Testis (tissue), 3 donors: ENCODE measurements around the gene RIPOR2. TPM values are rescaled to one million over a fixed set of nuclear protein-coding genes. Genes with fewer than 3 reads are reported as not detected.

Experiments used
- DNase-seq: peaks from one replicate; pipeline ENCODE4 v3.0.0-alpha.2; 2019
- H3K27ac ChIP-seq, 2 donors: fragments of 200-600 bp; sonication (generic); one replicate each; pipeline ENCODE4 v1.5.1; 2019
- H3K27me3 ChIP-seq: fragments of 200-600 bp; sonication (generic); one replicate; pipeline ENCODE4 v1.5.1; 2019
- H3K36me3 ChIP-seq: fragments of 200-600 bp; sonication (generic); one replicate; pipeline ENCODE4 v1.5.1; 2017; ENCODE audit warnings: low read depth; ENCODE audit errors: missing control alignments
- H3K4me1 ChIP-seq: fragments of 200-600 bp; sonication (generic); one replicate; pipeline ENCODE4 v1.5.1; 2019
- H3K4me3 ChIP-seq, 2 donors: fragments of 200-600 bp; sonication (generic); one replicate each; pipeline ENCODE4 v1.5.1; 2017 to 2019
- H3K9me3 ChIP-seq: fragments of 200-600 bp; sonication (generic); one replicate; pipeline ENCODE4 v1.5.1; 2017
- CTCF ChIP-seq, 3 experiments: fragments of 450-650 bp in 2 of 3; fragments of 200-600 bp in 1 of 3; sonication (generic) in 1 of 3; IDR thresholded peaks; one replicate each; pipeline ENCODE4 v1.5.1; 2016 to 2019; ENCODE audit warnings: antibody characterized with exemption in 3 of 3, mild to moderate bottlenecking in 2 of 3, moderate library complexity in 1 of 3
- POLR2A ChIP-seq: fragments of 450-650 bp; IDR thresholded peaks from one replicate; pipeline ENCODE4 v1.6.1; 2017; ENCODE audit warnings: antibody characterized with exemption, mild to moderate bottlenecking, moderate library complexity
- WGBS, 2 donors: methylation state at CpG; one replicate each; pipeline ENCODE4 v1.1.5; 2018; 5-methylcytosine and 5-hydroxymethylcytosine counted together
- intact Hi-C: fragments of 100-400 bp; cut with DNase I; formaldehyde crosslinking; loops from one replicate; pipeline ENCODE4 v1.15.1; 2023; ENCODE audit warnings: low total_unique reads
- polyA plus RNA-seq: library from polyadenylated mRNA; stranded (reverse); fragments of 350-450 nt; fragmentation: Illumina TruSeq; extraction: RNeasy Lipid Tissue Mini Kit (QIAGEN cat#74804); gene quantifications from one replicate; pipeline ENCODE4 v1.2.3, GENCODE V29; 2014; ENCODE audit warnings: low read depth, low replicate concordance; ENCODE audit not compliant: insufficient read depth
- total RNA-seq, 2 donors: library from RNA; depleted of rRNA; stranded (reverse); fragments of >200 nt; gene quantifications; one replicate each; pipeline ENCODE4 v1.2.3, GENCODE V29; 2016

RIPOR2 gene
- total and polyA plus RNA-seq, 3 donors from 2014 or later, result 3.7 to 15.1 (median 10.0) TPM

GRCh38 chr6:24911796-24912382 is 23.9 kb downstream of the RIPOR2 start:
- Histone ChIP-seq H3K36me3 (no peaks in the 10 kb centered on the region), H3K4me1 (peaks cover 9% of the 10 kb centered on the region), H3K27me3 (no peaks in the 10 kb centered on the region), H3K9me3 (no peaks in the 10 kb centered on the region), H3K4me3 (no peak overlapping the region), H3K27ac (no peak overlapping the region)
- intact Hi-C loops, result no loop called here
- TF ChIP-seq POLR2A (no peak), CTCF (IDR thresholded peaks at IDR 0.05) (no peak)
- 65 to 69% methylated on average over 6 of the region's 6 CpGs for WGBS, 2 donors
- DNase-seq, result no peak

DNA sequence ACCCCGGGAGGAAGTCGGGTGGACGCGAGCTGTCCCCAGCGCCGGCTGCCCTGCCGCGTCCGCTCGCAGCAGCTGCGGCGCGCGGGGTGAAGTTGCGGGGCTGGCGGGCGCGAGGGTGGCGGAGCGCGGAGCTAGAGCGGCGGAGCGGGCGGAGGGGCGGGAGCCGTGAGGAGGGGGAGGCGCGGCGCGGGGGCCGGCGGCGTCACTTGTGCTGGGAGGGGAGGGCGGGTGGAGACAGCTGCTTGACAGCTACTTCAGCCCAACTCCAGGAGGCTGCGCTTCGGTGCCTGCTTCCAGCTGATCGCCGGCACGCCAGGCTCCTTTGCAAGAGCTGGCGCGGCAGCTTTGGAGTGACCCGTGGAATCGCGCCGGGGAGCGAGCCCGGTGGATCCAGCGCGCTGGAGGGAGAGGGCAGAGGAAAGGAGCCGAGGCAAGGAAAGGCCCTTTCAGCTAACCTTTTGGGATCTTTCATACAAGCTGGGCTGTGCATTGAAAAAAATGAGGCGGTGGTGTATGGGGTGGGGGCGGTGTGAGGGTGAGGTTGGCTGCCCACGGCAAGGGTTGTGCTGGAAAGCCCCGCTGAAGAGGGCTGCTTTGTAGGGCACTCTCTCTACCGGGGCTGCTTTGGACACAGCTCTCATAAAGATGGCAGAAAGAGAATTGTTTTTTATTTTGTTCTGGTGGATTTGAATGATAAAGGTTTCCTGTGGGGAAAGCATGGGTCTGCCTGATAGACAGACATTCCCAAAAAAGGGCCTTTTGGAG is 24.6 kb downstream of the RIPOR2 start:
- peak overlapping the region; percentile 54 to 64 for H3K4me3 ChIP-seq
- H3K36me3 ChIP-seq, result no peaks in the 10 kb centered on the region
- H3K27ac ChIP-seq, result peak overlapping the region in 1 of 2 donors; percentile 36
- no peaks in the 10 kb centered on the region for H3K27me3 ChIP-seq
- peak; percentile 37 for DNase-seq
- intact Hi-C loops, result no loop called here
- TF ChIP-seq CTCF (IDR thresholded peaks at IDR 0.05) (no peak), POLR2A (no peak)
- 0% methylated on average over 27 to 51 of the region's 56 CpGs for WGBS, 2 donors
- H3K4me1 ChIP-seq, result peaks cover 9% of the 10 kb centered on the region
- H3K9me3 ChIP-seq, result no peaks in the 10 kb centered on the region

GRCh38 chr6:24910331-24910960 is 25.3 kb downstream of the RIPOR2 start:
- H3K27me3 ChIP-seq, result no peaks in the 10 kb centered on the region
- H3K27ac ChIP-seq, result peak overlapping the region in 1 of 2 donors; percentile 36
- intact Hi-C loops, result no loop called here
- H3K4me3 ChIP-seq, result peak overlapping the region; percentile 54 to 64
- WGBS, 2 donors, result 6 to 7% methylated on average over 17 to 33 of the region's 33 CpGs
- DNase-seq, result no peak
- H3K4me1 ChIP-seq, result peaks cover 9% of the 10 kb centered on the region
- no peaks in the 10 kb centered on the region for H3K9me3 ChIP-seq
- no peaks in the 10 kb centered on the region for H3K36me3 ChIP-seq
- no peak for TF ChIP-seq CTCF (IDR thresholded peaks at IDR 0.05)
- no peak for TF ChIP-seq POLR2A

DNA sequence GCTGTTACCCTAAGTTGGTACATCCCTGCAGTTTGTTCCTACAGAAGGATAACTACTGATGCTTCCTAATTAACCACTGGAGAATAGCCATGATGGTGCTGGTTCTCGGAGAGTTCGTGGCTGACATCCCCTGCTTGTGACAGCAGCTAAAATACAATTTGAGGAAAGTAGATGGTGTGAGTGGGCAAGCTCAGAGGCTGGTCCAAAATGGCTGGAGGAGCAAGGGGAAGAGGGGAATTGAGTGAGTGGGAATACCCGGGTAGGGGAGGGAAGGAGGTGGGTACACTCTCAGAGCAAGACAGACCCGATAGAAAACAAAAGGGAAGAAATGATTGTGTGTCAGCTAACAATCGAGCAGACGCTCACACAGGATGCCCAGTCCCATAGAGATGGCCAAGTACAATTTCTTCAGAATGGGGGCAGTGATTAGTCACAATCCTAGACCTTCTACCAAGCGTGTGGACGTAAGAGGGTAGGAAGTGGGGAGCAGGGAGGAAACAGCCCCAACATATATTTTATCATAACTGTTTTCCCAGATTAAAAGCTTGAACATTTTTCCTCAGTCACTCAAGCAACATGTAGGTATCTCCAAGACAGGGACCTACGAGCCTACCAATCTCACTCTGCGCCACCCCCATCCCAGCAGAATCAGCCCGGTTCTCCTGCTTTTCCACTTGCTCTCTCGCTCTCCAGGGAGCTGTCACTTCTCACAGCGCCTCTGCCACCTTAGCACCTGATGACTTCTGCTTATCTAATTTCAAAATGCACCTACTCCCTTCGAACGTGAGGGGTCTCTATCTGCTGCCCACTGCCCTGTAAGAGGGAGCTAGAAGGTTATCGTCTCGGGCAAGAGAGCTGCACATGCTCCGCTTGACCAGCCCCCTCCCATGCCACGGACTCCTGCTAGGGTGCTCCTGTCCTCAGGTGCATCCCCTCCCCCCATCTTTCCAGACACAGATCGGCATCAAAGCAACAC is 26.2 kb downstream of the RIPOR2 start:
- Histone ChIP-seq H3K9me3 (no peaks in the 10 kb centered on the region), H3K4me1 (peaks cover 9% of the 10 kb centered on the region), H3K36me3 (no peaks in the 10 kb centered on the region), H3K4me3 (peak overlapping the region in 1 of 2 donors; percentile 64), H3K27me3 (no peaks in the 10 kb centered on the region), H3K27ac (peak overlapping the region in 1 of 2 donors; percentile 15)
- TF ChIP-seq CTCF (IDR thresholded peaks at IDR 0.05) (no peak), POLR2A (no peak)
- WGBS, 2 donors, result 45 to 58% methylated on average over 20 of the region's 20 CpGs
- no peak for DNase-seq
- intact Hi-C loops, result no loop called here
